ENCODE results near the gene OSBPL7.

Gene OSBPL7

DNA sequence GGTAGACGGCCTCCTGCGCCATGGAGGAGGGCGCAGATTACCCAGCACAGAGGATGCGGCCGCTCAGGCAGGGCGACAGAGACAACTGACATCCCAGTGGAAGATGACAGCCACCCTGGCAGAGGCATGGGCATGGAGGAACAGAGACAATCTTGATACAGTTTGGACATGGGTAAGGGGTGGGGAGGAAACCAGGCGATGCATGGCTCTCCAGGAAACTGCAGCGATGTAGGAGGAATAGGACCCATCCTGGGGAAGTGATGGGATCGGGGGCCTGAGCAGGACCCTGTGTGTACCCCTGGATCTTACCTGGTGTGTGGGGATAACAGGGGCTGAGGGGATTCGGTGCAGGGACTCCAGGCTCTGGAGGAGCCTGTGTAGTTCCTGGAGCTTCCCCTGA is 4.6 kb downstream of the OSBPL7 start:
- no peak for DNase-seq (ENCODE audit: low read depth)
- no peak overlapping the region for H3K4me3 ChIP-seq (ENCODE audit: low read depth, low read length)
- TF ChIP-seq, protein P1, sequence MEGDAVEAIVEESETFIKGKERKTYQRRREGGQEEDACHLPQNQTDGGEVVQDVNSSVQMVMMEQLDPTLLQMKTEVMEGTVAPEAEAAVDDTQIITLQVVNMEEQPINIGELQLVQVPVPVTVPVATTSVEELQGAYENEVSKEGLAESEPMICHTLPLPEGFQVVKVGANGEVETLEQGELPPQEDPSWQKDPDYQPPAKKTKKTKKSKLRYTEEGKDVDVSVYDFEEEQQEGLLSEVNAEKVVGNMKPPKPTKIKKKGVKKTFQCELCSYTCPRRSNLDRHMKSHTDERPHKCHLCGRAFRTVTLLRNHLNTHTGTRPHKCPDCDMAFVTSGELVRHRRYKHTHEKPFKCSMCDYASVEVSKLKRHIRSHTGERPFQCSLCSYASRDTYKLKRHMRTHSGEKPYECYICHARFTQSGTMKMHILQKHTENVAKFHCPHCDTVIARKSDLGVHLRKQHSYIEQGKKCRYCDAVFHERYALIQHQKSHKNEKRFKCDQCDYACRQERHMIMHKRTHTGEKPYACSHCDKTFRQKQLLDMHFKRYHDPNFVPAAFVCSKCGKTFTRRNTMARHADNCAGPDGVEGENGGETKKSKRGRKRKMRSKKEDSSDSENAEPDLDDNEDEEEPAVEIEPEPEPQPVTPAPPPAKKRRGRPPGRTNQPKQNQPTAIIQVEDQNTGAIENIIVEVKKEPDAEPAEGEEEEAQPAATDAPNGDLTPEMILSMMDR (conservative IDR thresholded peaks at IDR 0.05; ENCODE audit: low read depth, low read length), result no peak

DNA sequence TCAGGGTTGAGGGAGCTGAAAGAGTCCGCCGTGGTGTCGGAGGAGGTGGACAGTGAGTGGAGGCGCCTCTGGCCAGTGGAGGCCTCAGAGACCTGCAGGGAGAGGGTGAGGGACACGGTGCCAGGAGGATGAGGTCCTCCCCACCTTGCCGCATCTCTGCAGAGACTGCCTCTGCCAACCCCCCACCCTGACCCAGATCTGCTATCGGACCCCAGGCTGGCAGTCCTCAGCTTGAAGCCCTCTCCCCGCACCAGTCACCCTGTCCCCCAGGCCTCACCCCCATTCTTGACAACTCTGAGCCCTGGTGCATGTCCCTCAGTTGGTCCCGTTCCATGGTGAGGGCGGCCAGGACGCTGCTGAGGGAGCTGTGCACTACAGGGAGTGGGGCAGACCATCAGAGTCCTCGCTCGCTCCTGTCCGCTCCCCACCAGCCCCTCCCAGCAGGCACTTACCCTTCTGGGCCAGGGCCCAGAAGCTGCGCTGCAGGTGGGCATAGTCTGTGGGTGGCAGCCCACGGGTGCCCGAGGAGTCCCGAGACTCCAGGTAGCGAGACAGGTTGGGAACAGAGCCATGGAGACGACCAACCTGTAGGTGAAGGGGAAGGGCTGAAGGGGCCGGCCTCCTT is 5.4 kb downstream of the OSBPL7 start:
- TF ChIP-seq, protein P1 (conservative IDR thresholded peaks at IDR 0.05; ENCODE audit: low read depth, low read length), result no peak
- H3K4me3 ChIP-seq (ENCODE audit: low read depth, low read length), result no peak overlapping the region
- DNase-seq (ENCODE audit: low read depth), result no peak

DNA sequence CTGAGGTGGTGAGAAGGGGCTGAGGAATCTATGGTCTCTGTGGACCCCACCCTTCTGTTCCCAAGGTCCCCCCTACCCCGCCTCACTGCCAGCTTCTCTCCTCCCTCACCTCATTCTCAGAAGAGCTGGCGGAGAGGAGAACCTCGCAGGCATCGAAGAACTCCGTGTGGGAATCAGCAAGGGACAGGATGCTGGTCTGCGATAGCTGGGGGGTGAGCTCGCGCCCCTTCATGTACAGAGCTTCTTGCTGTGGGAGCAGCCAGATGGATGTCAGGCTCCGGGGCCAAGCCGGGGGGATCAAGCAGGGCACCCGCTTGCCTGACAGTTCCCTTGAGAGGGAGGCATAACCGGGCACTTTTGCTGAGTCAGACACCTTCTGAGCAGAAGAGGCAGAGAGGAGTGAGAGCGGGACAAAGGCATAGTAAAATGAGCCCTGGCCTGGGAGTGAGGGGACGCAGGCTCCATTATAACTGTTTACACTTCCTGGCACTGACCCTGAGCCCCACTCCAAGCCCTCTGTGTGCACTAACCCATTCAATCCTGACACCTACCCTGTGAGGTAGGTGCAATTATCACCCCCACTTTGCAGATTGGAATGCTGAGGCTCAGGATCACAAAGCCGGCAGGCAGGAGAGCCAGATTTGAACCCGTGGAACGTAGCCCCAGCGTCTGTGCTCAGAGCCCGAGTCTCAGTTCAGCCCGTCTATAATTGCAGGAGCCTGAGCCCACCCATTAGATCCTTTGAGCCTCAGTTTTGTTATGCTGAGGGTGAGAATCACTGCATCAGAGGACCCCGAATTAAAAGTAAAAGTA is 6.3 kb downstream of the OSBPL7 start:
- TF ChIP-seq, protein P1 (conservative IDR thresholded peaks at IDR 0.05; ENCODE audit: low read depth, low read length), result no peak
- DNase-seq (ENCODE audit: low read depth), result no peak
- no peak overlapping the region for H3K4me3 ChIP-seq (ENCODE audit: low read depth, low read length)

DNA sequence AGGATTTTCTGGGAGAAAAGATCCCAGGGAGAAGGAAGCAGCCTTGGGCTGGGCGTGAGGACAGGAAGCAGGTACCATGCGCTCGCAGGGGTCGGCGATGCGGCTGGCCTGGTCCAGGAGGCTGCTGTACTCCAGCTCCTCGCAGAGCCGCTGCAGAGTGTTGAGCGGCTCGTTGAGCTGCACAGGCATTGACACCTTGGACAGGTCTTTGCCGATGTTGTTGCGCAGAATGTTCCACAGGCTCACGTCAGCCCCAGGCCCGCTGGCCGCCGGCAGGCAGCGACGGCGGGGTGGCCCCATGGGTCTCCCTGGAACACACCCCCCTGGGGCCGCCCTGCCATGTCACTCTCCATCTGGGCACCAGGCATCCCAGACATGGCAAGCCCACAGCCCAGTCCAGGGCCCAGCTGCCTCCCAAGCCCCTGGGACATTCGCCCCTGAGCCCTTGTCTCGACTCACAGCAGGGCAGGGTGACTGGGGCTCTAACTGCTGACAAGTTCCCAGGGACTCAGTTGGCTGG is 8.0 kb downstream of the OSBPL7 start:
- no peak for DNase-seq (ENCODE audit: low read depth)
- TF ChIP-seq, protein P1 (conservative IDR thresholded peaks at IDR 0.05; ENCODE audit: low read depth, low read length), result no peak
- no peak overlapping the region for H3K4me3 ChIP-seq (ENCODE audit: low read depth, low read length)

DNA sequence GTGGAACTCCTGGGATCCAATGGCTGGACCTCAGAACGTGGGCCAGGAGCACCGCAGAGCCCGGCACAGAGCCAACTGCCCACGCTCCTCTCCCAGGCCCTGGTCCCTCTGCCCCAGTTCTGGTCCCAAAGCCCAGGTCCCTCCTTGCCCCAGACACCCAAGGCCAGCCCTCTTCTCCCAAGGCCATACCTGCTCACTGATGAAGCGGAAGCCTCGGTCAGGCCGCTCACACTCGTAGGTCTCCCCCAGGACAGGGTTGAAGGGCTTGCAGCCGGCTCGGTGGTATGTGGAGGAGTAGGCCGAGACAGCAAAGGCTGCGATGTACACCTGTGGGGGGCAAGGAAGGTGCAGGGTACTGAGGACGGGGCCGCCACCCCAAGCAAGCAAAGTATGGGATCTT is 8.5 kb downstream of the OSBPL7 start:
- no peak for DNase-seq (ENCODE audit: low read depth)
- TF ChIP-seq, protein P1 (conservative IDR thresholded peaks at IDR 0.05; ENCODE audit: low read depth, low read length), result no peak
- H3K4me3 ChIP-seq (ENCODE audit: low read depth, low read length), result no peak overlapping the region

DNA sequence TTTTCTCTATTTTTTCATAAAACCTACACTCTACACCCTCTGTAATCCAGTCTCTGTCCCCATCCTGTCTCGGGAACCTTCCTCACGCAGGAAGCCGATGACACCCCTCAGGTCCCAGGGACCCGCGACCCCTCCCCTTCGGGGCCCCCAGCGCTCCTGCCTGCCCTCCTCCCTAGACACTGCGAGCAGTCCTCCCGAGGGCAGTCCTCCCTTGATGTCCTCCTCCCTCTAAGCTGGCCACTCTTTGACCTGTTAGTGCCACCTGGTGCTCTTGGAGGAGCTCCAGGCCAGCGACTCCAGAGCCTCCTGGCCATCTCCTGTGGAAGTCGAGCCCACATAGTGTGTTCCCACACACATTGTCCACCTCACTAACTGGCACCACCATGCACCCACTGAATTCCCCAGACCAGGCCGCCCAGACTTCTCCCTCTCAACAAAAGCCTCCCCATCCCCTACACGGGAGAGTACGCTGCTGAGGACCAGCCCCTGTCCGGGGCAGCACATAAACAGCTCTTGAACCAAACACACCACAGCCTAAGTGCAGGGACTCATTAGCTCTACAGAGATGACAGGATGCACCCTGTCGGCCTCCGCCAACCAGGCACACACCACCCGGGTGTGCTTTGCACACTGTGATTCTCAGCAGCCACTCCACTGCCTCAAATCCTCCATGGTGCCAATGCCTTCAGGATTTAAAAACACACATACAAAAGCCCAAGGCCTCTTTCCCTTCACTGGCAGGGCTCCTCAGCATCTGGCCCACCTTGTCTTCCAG is 9.3 kb downstream of the OSBPL7 start:
- H3K4me3 ChIP-seq (ENCODE audit: low read depth, low read length), result no peak overlapping the region
- DNase-seq (ENCODE audit: low read depth), result no peak
- TF ChIP-seq, protein P1 (conservative IDR thresholded peaks at IDR 0.05; ENCODE audit: low read depth, low read length), result no peak

Measured in choroid plexus epithelial cell (primary cell).